Skeletal muscle tissue (tissue), 4 donors: ENCODE results near the gene LAMTOR3. TPM values are rescaled to one million over a fixed set of nuclear protein-coding genes. Genes with fewer than 3 reads are reported as not detected.
"Not testable (repeated sequence)": the region's sequence is repeated elsewhere in the genome, so short reads cannot be mapped to it uniquely, and the experiment has no call there.

Experiments used
- H3K27ac ChIP-seq: one replicate; pipeline ENCODE4 v1.7.0; 2013; ENCODE audit warnings: mild to moderate bottlenecking, low read depth, low read length, inconsistent platforms
- H3K27me3 ChIP-seq, 3 donors: one replicate each; pipeline ENCODE4 v1.7.0; 2013; ENCODE audit warnings: low read length in 3 of 3; ENCODE audit not compliant: control insufficient read depth in 3 of 3, insufficient read depth in 3 of 3
- H3K36me3 ChIP-seq, 3 donors: one replicate each; pipeline ENCODE4 v1.7.0; 2013; ENCODE audit warnings: low read length in 3 of 3; ENCODE audit not compliant: control insufficient read depth in 3 of 3, insufficient read depth in 3 of 3
- H3K4me1 ChIP-seq, 3 donors: one replicate each; pipeline ENCODE4 v1.7.0; 2013; ENCODE audit warnings: low read length in 3 of 3, mild to moderate bottlenecking in 3 of 3; ENCODE audit not compliant: control insufficient read depth in 3 of 3, insufficient read depth in 3 of 3
- H3K4me3 ChIP-seq, 3 donors: one replicate each; pipeline ENCODE4 v1.7.0; 2013; ENCODE audit warnings: low read length in 3 of 3
- H3K9ac ChIP-seq, 3 donors: one replicate each; pipeline ENCODE4 v1.7.0; 2013; ENCODE audit warnings: low read length in 3 of 3, mild to moderate bottlenecking in 3 of 3, moderate library complexity in 2 of 3, low read depth in 1 of 3
- H3K9me3 ChIP-seq, 3 donors: one replicate each; pipeline ENCODE4 v1.7.0; 2013; ENCODE audit warnings: low read length in 3 of 3; ENCODE audit not compliant: control insufficient read depth in 3 of 3
- total RNA-seq: library from RNA; depleted of rRNA; stranded (reverse); fragments of >200 nt; gene quantifications from one replicate; pipeline ENCODE4 v1.2.3, GENCODE V29; 2014
- donor health status: Osteomylitis.

The LAMTOR3 gene
- total RNA-seq, 1 donor from 2014 or later, result 20.4 TPM

DNA sequence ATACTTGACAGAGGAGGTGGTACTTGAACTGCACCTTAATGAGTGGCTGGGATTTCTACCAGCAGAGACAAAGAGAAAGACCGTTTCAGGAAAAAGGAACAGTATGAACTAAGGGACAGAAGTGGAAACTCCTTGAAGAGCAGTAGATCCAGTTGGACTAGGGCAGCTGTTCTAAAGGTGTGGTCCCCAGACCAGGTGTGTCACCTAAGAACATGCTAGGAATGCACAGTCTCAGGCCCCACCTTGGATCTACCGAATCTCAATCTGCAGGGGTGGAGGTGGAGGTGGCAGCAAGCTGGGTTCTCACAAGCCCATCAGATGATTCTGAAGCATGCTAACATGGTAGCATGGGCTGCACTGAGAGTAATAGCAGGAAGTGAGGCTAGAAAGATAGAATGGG, 55.3 kb downstream of the LAMTOR3 start:
- Histone ChIP-seq H3K4me3 (no peak overlapping the region), H3K4me1 (peaks cover 0 to 4% (median 0%) of the 10 kb centered on the region in 3 donors), H3K9me3 (no peaks in the 10 kb centered on the region), H3K9ac (no peak overlapping the region), H3K36me3 (no peaks in the 10 kb centered on the region), H3K27ac (no peak overlapping the region), H3K27me3 (no peaks in the 10 kb centered on the region)

DNA sequence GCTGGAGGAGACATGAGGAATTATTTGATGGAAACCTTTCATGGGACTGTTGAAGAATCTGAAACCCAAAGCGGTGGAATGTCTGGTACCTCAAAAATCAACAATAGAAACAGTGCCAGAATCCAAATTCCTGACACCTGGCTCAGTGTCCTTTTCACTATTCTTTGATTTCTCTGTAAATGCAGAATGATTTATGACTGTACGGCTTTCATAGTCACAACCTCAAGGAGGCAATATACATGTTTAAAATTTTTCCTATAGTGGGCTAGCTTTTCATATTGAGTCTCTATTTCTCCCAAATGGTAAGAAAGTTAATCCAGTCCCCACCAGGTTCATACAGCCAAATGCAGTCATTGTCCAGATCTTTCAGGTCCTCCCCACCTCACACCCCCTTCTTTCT, 58.3 kb downstream of the LAMTOR3 start:
- H3K9me3 ChIP-seq, result no peaks in the 10 kb centered on the region
- no peaks in the 10 kb centered on the region for H3K27me3 ChIP-seq
- no peak overlapping the region for H3K27ac ChIP-seq
- no peaks in the 10 kb centered on the region for H3K4me1 ChIP-seq
- no peak overlapping the region for H3K4me3 ChIP-seq
- H3K9ac ChIP-seq, result no peak overlapping the region
- no peaks in the 10 kb centered on the region for H3K36me3 ChIP-seq

DNA sequence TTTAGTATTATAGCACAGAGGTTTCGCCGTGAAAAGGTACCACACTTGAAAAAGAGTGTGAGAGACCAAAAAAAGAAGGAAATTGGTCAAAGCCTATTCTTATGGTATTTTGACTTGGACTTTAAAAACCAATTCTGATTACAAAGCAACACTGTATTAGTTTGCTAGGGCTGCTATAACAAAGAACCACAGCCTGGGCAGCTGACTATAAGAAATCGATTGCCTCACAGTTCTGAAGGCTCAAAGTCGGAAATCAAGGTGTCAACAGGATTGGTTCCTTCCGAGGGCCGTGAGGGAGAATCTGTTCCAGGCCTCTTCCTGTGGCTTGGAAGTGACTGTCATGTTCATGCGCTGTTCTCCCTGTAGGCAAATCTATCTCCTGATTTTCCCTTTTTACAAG, 59.7 kb downstream of the LAMTOR3 start:
- Histone ChIP-seq H3K27ac (no peak overlapping the region), H3K9me3 (no peaks in the 10 kb centered on the region), H3K9ac (no peak overlapping the region), H3K27me3 (no peaks in the 10 kb centered on the region), H3K36me3 (no peaks in the 10 kb centered on the region), H3K4me1 (no peaks in the 10 kb centered on the region), H3K4me3 (no peak overlapping the region)

DNA sequence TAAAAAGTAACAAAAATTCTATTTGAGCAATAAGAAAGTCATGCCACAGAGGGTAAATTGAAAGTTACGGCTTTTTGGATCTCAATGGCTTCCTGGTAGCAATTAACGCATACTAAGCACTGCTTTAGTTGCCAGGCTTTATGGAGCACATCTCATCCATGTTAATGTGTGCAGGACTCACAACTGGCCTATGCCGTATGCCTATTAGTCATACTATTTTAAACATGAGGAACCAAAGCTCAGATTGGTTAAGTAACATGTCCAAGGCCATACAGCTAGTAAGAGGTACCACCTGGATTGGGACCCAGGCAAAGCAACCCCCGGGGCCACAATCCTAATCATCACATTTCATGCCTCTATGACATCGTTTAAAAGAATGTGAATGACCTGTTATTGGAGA, 60.5 kb downstream of the LAMTOR3 start:
- Histone ChIP-seq H3K4me1 (no peaks in the 10 kb centered on the region), H3K36me3 (no peaks in the 10 kb centered on the region)

DNA sequence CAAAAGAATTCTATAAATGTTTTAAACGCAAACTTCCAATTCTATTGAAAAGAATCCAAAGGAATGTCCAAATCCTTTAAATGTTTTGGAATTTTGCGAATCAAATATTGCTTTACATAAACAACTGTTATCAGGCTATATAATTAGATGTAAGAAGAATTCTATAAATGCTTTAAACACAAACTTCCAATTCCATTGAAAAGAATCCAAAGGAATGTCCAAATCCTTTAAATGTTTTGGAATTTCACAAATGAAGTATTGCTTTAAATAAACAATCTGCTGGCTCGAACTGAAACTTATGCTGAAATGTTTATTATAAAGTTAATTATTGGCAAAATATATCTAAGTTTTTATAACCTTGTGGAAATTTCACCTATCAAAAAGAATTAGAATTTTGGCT, 61.5 kb downstream of the LAMTOR3 start:
- Histone ChIP-seq H3K4me3 (no peak overlapping the region), H3K4me1 (no peaks in the 10 kb centered on the region), H3K9ac (no peak overlapping the region), H3K36me3 (no peaks in the 10 kb centered on the region), H3K9me3 (no peaks in the 10 kb centered on the region), H3K27ac (no peak overlapping the region), H3K27me3 (no peaks in the 10 kb centered on the region)

More for the DNA sequence above, 60.5 kb downstream of the LAMTOR3 start:
- H3K9ac ChIP-seq, result no peak overlapping the region
- no peaks in the 10 kb centered on the region for H3K9me3 ChIP-seq
- H3K27me3 ChIP-seq, result no peaks in the 10 kb centered on the region
- no peak overlapping the region for H3K27ac ChIP-seq
- no peak overlapping the region for H3K4me3 ChIP-seq

- no peaks in the 10 kb centered on the region for H3K27me3 ChIP-seq
- no peaks in the 10 kb centered on the region for H3K36me3 ChIP-seq
- H3K4me1 ChIP-seq, result no peaks in the 10 kb centered on the region
- H3K9ac ChIP-seq, result no peak overlapping the region
- H3K9me3 ChIP-seq, result no peaks in the 10 kb centered on the region
- H3K4me3 ChIP-seq, result no peak overlapping the region
- H3K27ac ChIP-seq, result no peak overlapping the region
Observed at GRCh38 chr4:99832321-99832720, 61.9 kb downstream of the LAMTOR3 start.

GRCh38 chr4:99830051-99830450, 64.2 kb downstream of the LAMTOR3 start:
- not testable (repeated sequence) for H3K4me3 ChIP-seq, H3K27me3 ChIP-seq, H3K4me1 ChIP-seq, H3K9ac ChIP-seq, H3K9me3 ChIP-seq, H3K27ac ChIP-seq, H3K36me3 ChIP-seq

- no peaks in the 10 kb centered on the region for H3K4me1 ChIP-seq
- no peak overlapping the region for H3K9ac ChIP-seq
- H3K4me3 ChIP-seq, result no peak overlapping the region
- H3K27me3 ChIP-seq, result no peaks in the 10 kb centered on the region
- H3K27ac ChIP-seq, result no peak overlapping the region
- H3K9me3 ChIP-seq, result no peaks in the 10 kb centered on the region
- no peaks in the 10 kb centered on the region for H3K36me3 ChIP-seq
Observed at GRCh38 chr4:99828477-99828876, 65.8 kb downstream of the LAMTOR3 start.

Other genes starting within 250 kb of the LAMTOR3 start
- gene C4orf54, start 236.6 kb downstream of the LAMTOR3 start, total RNA-seq, result 132 TPM
- gene DAPP1, start 77.6 kb downstream of the LAMTOR3 start, total RNA-seq, result 1.6 TPM
- gene DNAJB14, start 52.2 kb upstream of the LAMTOR3 start, total RNA-seq, result 16.7 TPM
- 124 TPM for gene H2AZ1, start 55.8 kb upstream of the LAMTOR3 start, total RNA-seq